ENCODE results near the gene BHLHE40.
"Not testable (repeated sequence)": the region's sequence is repeated elsewhere in the genome, so short reads cannot be mapped to it uniquely, and the experiment has no call there.

BHLHE40 gene

GRCh38 chr3:4959180-4959579 lies 20.1 kb upstream of the BHLHE40 start:
- no peak for DNase-seq (ENCODE audit: extremely low read depth in 1 of 2, low read depth in 1 of 2)

GRCh38 chr3:4961865-4962264 lies 17.4 kb upstream of the BHLHE40 start:
- DNase-seq (ENCODE audit: extremely low read depth in 1 of 2, low read depth in 1 of 2) = not testable (repeated sequence)

GRCh38 chr3:4963669-4964570 lies 15.3 kb upstream of the BHLHE40 start:
- no peak for DNase-seq (ENCODE audit: extremely low read depth in 1 of 2, low read depth in 1 of 2)

- not testable (repeated sequence) for DNase-seq (ENCODE audit: extremely low read depth in 1 of 2, low read depth in 1 of 2)
Measured at GRCh38 chr3:4966006-4966405, 13.2 kb upstream of the BHLHE40 start.

- not testable (repeated sequence) for DNase-seq (ENCODE audit: extremely low read depth in 1 of 2, low read depth in 1 of 2)
Measured at GRCh38 chr3:4967683-4968082, 11.6 kb upstream of the BHLHE40 start.

GRCh38 chr3:4971437-4971836 lies 7.8 kb upstream of the BHLHE40 start:
- not testable (repeated sequence) for DNase-seq (ENCODE audit: extremely low read depth in 1 of 2, low read depth in 1 of 2)

GRCh38 chr3:4971838-4972237 lies 7.4 kb upstream of the BHLHE40 start:
- no peak for DNase-seq (ENCODE audit: extremely low read depth in 1 of 2, low read depth in 1 of 2)

GRCh38 chr3:4972652-4973643 lies 6.3 kb upstream of the BHLHE40 start:
- DNase-seq (ENCODE audit: extremely low read depth in 1 of 2, low read depth in 1 of 2) = no peak

GRCh38 chr3:4974154-4974553 lies 5.1 kb upstream of the BHLHE40 start:
- no peak for DNase-seq (ENCODE audit: extremely low read depth in 1 of 2, low read depth in 1 of 2)

- no peak for DNase-seq (ENCODE audit: extremely low read depth in 1 of 2, low read depth in 1 of 2)
Measured at GRCh38 chr3:4976109-4976508, 3.1 kb upstream of the BHLHE40 start.

GRCh38 chr3:4977001-4977852 lies 2.0 kb upstream of the BHLHE40 start:
- peak in 1 of 2 donors; percentile 33 for DNase-seq (ENCODE audit: extremely low read depth in 1 of 2, low read depth in 1 of 2)

GRCh38 chr3:4977853-4978203 lies 1.4 kb upstream of the BHLHE40 start:
- no peak for DNase-seq (ENCODE audit: extremely low read depth in 1 of 2, low read depth in 1 of 2)

- DNase-seq (ENCODE audit: extremely low read depth in 1 of 2, low read depth in 1 of 2) = peak; percentile 57 to 60
Measured at GRCh38 chr3:4978204-4978965, 852 bp upstream of the BHLHE40 start.

GRCh38 chr3:4978966-4979427 lies 240 bp upstream of the BHLHE40 start:
- DNase-seq (ENCODE audit: extremely low read depth in 1 of 2, low read depth in 1 of 2) = peak; percentile 77

GRCh38 chr3:4980229-4981203 lies 1.3 kb downstream of the BHLHE40 start:
- DNase-seq (ENCODE audit: extremely low read depth in 1 of 2, low read depth in 1 of 2) = peak; percentile 73 to 82

GRCh38 chr3:4981294-4981664 lies 2.0 kb downstream of the BHLHE40 start:
- DNase-seq (ENCODE audit: extremely low read depth in 1 of 2, low read depth in 1 of 2) = no peak

- no peak for DNase-seq (ENCODE audit: extremely low read depth in 1 of 2, low read depth in 1 of 2)
Measured at GRCh38 chr3:4981665-4982494, 2.6 kb downstream of the BHLHE40 start.
